GM13977 (cell line): ENCODE data around the gene DDAH1.

ENCODE experiments used
- DNase-seq: peaks from one replicate; pipeline ENCODE4 v3.0.0; 2012; ENCODE audit warnings: low spot score
- in situ Hi-C: fragments of 300-500 bp; cut with MboI; formaldehyde crosslinking; loops from one replicate; pipeline ENCODE4 v1.12.0; 2022; ENCODE audit warnings: low sequenced_read_pairs, low pct_unique_long_range_greater_than_20kb, mixed read lengths, inconsistent platforms; ENCODE audit not compliant: unreplicated experiment
- TF ChIP-seq, protein P1 (sequence below): IDR thresholded peaks from 2 replicates; pipeline ENCODE4 v1.5.1; 2012; ENCODE audit warnings: mild to moderate bottlenecking, control low read depth; ENCODE audit not compliant: insufficient read depth; ENCODE audit errors: extremely low read depth, missing control alignments

The DDAH1 gene

DNA sequence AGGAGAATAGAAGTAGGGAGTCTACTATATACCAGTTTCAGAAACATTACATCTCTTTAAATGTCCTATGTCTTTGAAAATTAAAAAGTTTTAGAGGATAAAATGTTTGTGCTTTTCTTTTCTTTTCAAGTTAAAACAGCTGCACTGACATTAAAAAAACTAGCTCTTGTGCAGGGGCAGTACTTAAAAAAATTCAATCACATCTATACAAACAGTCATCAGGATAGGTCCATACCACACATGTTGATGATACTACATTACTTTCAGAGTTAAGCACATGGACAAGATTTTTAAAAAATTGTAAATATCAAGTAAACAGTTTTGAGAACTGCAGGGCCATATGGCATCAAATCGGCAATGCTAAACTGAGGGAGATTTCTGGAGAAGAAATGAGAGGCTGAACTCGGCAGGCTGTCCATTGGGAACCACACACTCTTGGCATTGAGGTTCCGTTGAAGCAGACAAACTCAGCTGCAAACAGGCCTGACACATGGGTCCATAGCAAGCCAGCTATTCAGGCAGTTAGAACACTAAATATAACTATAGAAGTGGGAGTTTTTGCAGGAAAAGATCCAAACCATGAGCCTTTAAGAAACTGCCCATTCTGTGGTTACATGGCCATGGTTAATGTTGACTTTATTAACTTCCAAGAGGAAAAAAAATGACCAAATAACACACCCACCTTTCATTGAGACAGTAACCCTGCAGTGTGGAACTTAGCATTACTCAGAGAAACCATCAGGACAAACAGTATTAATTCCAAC lies 104.0 kb downstream of the DDAH1 start:
- in situ Hi-C loops, result no loop called here
- TF ChIP-seq, protein P1, sequence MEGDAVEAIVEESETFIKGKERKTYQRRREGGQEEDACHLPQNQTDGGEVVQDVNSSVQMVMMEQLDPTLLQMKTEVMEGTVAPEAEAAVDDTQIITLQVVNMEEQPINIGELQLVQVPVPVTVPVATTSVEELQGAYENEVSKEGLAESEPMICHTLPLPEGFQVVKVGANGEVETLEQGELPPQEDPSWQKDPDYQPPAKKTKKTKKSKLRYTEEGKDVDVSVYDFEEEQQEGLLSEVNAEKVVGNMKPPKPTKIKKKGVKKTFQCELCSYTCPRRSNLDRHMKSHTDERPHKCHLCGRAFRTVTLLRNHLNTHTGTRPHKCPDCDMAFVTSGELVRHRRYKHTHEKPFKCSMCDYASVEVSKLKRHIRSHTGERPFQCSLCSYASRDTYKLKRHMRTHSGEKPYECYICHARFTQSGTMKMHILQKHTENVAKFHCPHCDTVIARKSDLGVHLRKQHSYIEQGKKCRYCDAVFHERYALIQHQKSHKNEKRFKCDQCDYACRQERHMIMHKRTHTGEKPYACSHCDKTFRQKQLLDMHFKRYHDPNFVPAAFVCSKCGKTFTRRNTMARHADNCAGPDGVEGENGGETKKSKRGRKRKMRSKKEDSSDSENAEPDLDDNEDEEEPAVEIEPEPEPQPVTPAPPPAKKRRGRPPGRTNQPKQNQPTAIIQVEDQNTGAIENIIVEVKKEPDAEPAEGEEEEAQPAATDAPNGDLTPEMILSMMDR, result no peak
- DNase-seq, result no peak

DNA sequence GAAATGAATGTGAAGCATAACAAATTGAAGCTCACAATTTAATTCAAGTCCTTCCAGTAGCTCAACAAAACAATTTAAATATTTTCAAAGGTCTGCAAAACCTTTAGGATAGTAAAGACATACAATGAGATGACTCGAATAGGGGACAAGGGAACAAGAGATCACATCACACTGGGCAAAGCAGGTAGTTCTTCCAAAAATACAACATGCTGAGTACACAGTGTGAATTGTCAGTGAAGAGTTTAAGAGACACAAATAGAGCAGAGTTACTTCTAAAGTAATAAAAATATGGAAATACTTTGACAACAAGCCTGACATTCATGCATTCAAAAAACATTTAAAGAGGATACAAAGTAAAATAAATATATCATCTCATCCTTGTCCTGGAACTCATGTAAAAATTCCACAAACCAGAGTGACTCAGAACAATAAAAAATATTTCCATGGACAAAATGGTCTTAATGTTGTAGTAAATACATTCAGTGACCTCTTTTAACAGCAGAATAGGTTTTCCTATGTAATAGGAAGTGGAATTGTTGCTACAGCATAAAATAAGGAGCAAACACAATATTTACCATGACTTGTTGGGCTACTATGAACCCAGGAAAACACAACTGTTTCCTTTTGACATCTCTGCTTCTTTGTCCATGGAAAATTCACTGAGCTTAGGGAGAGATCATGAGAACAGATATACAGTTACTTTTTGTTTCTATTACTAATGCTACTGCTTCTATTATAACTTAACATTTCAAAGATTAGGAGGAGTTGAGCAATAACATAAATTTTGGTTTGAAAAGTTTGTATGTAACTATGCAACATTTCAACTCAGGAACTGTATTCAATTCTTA lies 104.9 kb downstream of the DDAH1 start:
- in situ Hi-C loops, result no loop called here
- TF ChIP-seq, protein P1, result no peak
- no peak for DNase-seq

DNA sequence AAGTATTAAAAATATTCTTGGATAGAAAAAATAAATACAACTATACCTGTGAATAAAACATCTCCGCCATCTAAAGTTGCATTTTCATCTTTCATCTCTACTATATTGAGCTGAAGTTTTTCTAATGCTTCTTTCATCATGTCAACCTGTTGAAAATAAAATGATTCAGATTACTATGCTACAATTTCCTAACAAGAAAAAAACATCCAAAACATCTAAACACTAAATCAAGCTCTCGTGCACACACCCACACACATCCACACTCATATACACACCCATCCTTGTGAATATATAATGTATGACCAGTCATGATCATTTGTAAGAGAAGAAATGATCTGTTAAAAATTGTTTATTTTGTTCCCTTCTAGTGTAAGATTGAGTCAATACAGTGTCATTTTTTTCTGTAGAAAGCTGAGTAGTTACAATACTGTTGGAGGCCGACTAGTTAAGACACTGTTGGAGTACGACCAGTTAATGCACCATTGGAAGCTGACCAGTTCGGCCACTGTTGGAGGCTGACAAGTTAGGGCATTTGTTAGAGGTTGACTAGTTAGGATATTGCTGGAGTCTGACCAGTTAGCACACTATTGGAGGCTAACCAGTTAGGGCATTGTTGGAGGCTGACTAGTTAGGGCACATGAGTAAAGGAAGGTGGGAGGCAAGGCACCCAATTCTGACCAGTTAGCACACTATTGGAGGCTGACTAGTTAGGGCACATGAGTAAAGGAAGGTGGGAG lies 106.1 kb downstream of the DDAH1 start:
- DNase-seq, result no peak
- TF ChIP-seq, protein P1, result no peak
- in situ Hi-C loops, result no loop called here

DNA sequence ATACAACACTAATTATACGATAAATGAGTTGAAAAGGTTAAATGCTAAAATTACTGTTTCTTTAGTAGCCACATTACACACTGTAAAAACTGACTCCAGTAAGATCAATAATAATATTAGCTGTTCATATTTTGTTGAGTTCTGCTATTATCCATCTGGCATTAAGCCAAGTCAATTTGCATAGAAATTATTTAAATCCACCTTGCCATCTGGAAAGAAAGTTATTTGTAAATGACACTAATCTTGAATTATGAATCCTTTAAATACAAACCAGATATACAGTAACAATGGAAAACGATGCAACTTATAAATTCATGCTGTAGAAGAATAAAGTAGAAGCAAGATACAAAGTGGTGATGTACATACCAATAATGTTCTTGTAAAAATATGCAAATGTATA lies 107.1 kb downstream of the DDAH1 start:
- in situ Hi-C loops, result no loop called here
- TF ChIP-seq, protein P1, result no peak
- no peak for DNase-seq

DNA sequence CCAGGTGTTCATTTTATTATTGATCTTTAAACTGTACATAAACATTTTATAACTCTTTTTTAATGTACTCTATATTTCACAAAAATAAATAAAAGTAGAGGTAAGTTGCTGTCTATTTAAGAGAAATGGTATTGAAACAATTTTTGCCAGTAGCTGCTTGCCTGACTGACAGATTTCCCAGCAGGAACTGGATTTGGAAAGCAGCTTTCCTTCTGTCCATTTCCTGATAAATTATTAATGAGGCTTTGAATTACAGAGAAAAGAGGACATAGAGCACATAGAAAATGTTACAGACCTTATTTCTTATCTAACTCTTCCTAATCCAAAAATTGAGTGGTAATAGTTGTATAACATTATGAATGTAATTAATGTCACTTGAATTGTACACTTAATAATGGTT lies 108.8 kb downstream of the DDAH1 start:
- TF ChIP-seq, protein P1, result no peak
- DNase-seq, result no peak
- in situ Hi-C loops, result no loop called here

DNA sequence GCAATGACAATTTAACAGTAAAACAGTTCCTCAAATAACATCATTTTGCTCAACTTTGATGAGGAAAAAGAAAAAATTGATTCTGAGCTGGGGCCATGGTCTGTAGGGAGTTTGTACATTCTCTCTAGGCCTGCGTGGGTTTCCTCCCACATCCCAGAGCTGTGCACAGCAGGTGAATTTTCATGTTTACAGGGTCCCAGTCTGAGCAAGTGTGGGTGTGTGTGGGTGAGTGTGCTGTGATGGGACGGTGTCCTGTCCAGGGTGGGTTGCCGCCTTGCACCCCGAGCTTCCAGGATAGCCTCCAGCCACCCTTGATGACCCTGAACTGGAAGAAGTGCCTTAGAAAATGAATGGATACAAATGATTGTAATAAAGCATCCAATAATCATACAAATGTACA lies 112.9 kb downstream of the DDAH1 start:
- DNase-seq, result no peak
- in situ Hi-C loops, result no loop called here
- TF ChIP-seq, protein P1, result no peak
